Muscle of leg (tissue), 11 donors: ENCODE results near the gene MYRIP. TPM values are rescaled to one million over a fixed set of nuclear protein-coding genes. Genes with fewer than 3 reads are reported as not detected.

Experiments
- DNase-seq: peaks from one replicate; pipeline ENCODE4 v3.0.0; 2013
- H3K27ac ChIP-seq: one replicate; pipeline ENCODE4 v1.5.1; 2013; ENCODE audit warnings: mild to moderate bottlenecking, low read length, control low read depth
- H3K27me3 ChIP-seq: one replicate; pipeline ENCODE4 v1.6.1; 2013; ENCODE audit warnings: low read length; ENCODE audit not compliant: control insufficient read depth, insufficient read depth
- H3K36me3 ChIP-seq: one replicate; pipeline ENCODE4 v1.6.1; 2013; ENCODE audit warnings: low read length; ENCODE audit not compliant: control insufficient read depth, insufficient read depth
- H3K4me1 ChIP-seq: one replicate; pipeline ENCODE4 v1.6.1; 2013; ENCODE audit warnings: low read length; ENCODE audit not compliant: control insufficient read depth, insufficient read depth
- H3K4me3 ChIP-seq: one replicate; pipeline ENCODE4 v1.5.1; 2013; ENCODE audit warnings: low read length, control low read depth
- H3K9me3 ChIP-seq: replicated peaks from 2 replicates; pipeline ENCODE4 v1.6.1; 2013; ENCODE audit warnings: low read depth, low read length; ENCODE audit not compliant: control insufficient read depth
- WGBS: methylation state at CpG from one replicate; pipeline ENCODE4 v1.1.5; 2013; ENCODE audit warnings: missing lambda C conversion rate; ENCODE audit not compliant: insufficient coverage; 5-methylcytosine and 5-hydroxymethylcytosine counted together
- polyA plus RNA-seq, 8 donors: library from polyadenylated mRNA; unstranded; fragments of 120-200 nt; gene quantifications; one replicate each; pipeline versions ENCODE4 v1.2.1 to v1.2.3, GENCODE V29; 2013; ENCODE audit warnings: inconsistent platforms in 1 of 8, low replicate concordance in 1 of 8; ENCODE audit not compliant: insufficient read length in 8 of 8, insufficient read depth in 1 of 8
- total RNA-seq: library from RNA; stranded (reverse); fragments of 120-200 nt; gene quantifications from one replicate; pipeline ENCODE4 v1.2.4, GENCODE V29; 2013

MYRIP gene
- total and polyA plus RNA-seq, 9 donors, result 0.43 to 1.3 (median 0.75) TPM

DNA sequence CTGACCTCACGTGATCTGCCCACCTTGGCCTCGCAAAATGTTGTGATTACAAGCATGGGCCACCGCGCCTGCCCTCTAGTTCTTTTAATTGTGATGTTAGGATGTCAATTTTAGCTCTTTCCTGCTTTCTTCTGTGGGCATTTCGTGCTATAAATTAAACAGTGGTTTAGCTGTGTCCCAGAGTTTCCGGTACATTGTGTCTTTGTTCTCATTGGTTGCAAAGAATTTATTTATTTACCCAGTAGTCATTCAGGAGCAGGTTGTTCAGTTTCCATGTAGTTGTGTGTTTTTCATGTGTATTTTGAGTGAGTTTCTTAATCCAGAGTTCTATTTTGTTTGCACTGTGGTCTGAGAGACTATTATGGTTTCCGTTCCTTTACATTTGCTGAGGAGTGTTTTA, 30.1 kb downstream of the MYRIP start:
- Histone ChIP-seq H3K4me3 (no peak overlapping the region), H3K27me3 (no peaks in the 10 kb centered on the region), H3K9me3 (no peaks in the 10 kb centered on the region), H3K27ac (no peak overlapping the region), H3K36me3 (no peaks in the 10 kb centered on the region), H3K4me1 (no peaks in the 10 kb centered on the region)
- WGBS, result 86% methylated on average over 4 of the region's 7 CpGs
- no peak for DNase-seq

DNA sequence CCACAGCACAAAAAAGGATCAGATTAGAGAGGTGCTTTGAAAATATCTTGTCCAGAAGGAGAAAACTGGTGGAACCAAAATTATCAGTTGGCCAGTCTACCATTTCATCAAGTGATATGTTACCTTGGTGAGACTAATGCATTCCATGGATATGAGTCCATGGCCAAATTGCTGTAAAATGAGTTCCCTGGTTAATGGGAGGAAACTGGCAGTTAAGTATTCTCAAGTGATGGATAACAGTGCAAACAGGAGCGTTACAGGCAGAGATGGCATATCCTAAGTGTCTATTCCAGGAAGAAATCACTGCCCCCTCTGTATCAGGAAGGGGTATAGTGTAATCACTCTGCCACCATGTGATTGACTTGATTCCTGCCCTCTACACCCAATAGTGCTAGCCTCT, 34.0 kb downstream of the MYRIP start:
- no peak overlapping the region for H3K4me3 ChIP-seq
- H3K27me3 ChIP-seq, result no peaks in the 10 kb centered on the region
- no peak for DNase-seq
- H3K27ac ChIP-seq, result no peak overlapping the region
- no peaks in the 10 kb centered on the region for H3K4me1 ChIP-seq
- 60% methylated on average over 1 of the region's 1 CpG for WGBS
- no peaks in the 10 kb centered on the region for H3K36me3 ChIP-seq
- H3K9me3 ChIP-seq, result no peaks in the 10 kb centered on the region

DNA sequence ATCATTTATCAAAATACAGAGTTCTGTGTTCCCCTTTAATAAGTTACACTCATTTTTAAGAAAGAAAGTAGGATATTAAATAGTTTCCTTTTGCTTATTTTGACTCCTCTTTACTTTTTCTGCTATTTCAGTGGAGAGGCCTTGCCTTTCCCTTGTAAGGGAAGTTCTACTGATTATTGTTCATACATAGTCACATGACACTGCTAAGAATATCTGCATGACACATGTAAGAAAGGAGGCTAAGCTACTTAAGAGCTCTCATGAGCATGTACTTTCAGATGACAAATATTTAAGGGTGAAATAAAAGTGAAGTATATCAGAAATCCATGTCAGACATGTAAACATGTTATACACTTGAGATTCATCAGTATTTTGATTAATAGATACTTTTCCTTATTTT, 39.0 kb downstream of the MYRIP start:
- no peaks in the 10 kb centered on the region for H3K9me3 ChIP-seq
- H3K27me3 ChIP-seq, result no peaks in the 10 kb centered on the region
- H3K4me3 ChIP-seq, result no peak overlapping the region
- H3K36me3 ChIP-seq, result no peaks in the 10 kb centered on the region
- DNase-seq, result no peak
- no peak overlapping the region for H3K27ac ChIP-seq
- H3K4me1 ChIP-seq, result no peaks in the 10 kb centered on the region

DNA sequence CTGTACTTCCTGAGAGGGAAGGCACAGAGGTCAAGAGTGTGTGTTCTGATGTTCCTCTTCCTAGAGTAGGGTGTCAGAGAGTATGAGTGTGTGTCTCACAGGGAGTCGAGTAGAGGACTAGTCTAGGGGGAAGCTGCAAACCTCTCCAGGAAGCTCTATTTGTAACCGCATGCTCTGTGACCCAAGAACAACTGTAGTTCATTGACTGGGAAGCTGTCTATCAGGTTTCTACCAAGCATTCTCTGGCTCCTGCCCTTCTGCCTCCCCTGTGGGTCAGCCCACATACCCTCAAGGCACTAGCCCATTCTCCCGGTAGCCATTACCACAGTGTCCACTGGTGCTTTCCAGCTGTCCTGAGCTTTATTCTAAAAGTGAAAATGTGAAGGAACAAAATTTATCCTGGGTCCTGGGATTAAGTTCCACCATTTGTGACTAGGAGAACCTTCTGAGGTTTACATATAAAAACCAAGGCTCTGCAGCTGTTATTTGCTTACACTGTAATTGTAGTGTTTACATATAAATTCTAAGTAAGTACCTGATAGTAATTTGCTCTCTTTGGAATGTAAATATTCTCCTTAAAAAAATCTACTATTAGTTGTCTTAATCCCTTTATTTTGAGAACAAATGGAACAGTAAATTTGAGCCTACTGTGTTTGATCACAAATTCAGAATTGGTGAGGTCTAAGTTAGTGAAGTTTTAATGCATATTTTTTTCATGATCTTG, 40.7 kb downstream of the MYRIP start:
- no peaks in the 10 kb centered on the region for H3K4me1 ChIP-seq
- no peaks in the 10 kb centered on the region for H3K9me3 ChIP-seq
- DNase-seq, result no peak
- no peaks in the 10 kb centered on the region for H3K36me3 ChIP-seq
- no peak overlapping the region for H3K4me3 ChIP-seq
- H3K27ac ChIP-seq, result no peak overlapping the region
- 66% methylated on average over 2 of the region's 3 CpGs for WGBS
- no peaks in the 10 kb centered on the region for H3K27me3 ChIP-seq

DNA sequence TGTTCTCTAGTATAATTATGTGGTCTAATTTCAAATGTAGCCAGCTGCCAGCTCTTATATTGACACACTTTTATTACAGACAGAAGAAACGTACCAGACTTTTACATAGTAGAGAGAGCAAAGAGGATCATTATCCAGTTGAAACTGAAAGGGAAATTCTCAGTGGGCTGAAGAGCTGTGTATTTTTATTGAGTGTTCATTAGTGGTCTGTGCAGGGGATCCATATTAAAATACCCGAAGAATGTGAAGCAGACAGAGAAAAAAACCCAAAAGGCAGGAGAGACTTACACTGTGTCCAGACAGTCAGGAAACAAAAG, 41.3 kb downstream of the MYRIP start:
- Histone ChIP-seq H3K4me1 (no peaks in the 10 kb centered on the region), H3K4me3 (no peak overlapping the region), H3K36me3 (no peaks in the 10 kb centered on the region), H3K27me3 (no peaks in the 10 kb centered on the region), H3K9me3 (peaks cover 2% of the 10 kb centered on the region), H3K27ac (no peak overlapping the region)
- no peak for DNase-seq
- 14% methylated on average over 1 of the region's 2 CpGs for WGBS

DNA sequence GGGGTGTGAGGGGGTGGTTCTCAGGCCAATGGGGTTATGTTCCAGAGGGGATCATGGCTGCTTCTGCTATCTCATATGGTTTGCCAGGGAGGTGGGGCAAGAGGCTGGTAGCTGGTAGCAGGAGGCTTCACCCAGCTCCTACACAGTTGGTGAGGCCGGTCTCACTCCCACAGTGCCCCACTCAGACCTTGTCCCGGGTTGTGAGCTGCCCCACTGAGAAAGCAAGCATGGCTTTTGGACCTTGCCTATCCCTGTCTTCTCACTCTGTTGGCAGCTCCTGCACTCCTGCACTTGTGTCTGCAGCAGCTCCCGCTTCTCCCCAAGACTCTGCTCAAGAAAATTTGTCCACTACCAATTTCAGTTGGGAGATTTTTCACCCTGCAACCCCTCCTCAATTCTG, 46.1 kb downstream of the MYRIP start:
- WGBS, result 86% methylated on average over 3 of the region's 3 CpGs
- H3K4me1 ChIP-seq, result no peaks in the 10 kb centered on the region
- H3K27me3 ChIP-seq, result no peaks in the 10 kb centered on the region
- H3K36me3 ChIP-seq, result no peaks in the 10 kb centered on the region
- DNase-seq, result no peak
- no peak overlapping the region for H3K27ac ChIP-seq
- H3K4me3 ChIP-seq, result no peak overlapping the region
- H3K9me3 ChIP-seq, result peaks cover 15% of the 10 kb centered on the region

DNA sequence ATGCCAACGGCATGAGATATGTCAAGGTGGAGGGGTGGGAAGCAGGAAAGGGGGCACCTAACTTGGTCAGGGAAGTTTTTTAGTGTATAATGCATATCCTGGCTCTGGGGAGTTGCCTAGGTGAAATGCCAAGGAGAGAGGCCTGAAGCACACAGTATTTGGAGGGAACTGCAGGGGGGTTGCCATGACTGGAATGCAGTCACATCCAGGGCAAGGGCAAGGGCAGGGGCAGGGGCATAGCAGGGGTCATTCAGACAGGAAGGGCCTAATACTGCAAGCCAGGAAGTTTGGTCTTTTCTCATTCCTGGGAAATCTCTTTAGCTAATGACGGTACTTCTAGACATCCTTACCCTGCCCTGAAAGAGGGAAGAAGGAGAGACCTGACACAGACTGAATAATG, 60.5 kb downstream of the MYRIP start:
- H3K27me3 ChIP-seq, result no peaks in the 10 kb centered on the region
- no peaks in the 10 kb centered on the region for H3K4me1 ChIP-seq
- 90% methylated on average over 1 of the region's 2 CpGs for WGBS
- H3K27ac ChIP-seq, result no peak overlapping the region
- no peak for DNase-seq
- H3K36me3 ChIP-seq, result no peaks in the 10 kb centered on the region
- H3K4me3 ChIP-seq, result no peak overlapping the region
- H3K9me3 ChIP-seq, result no peaks in the 10 kb centered on the region

DNA sequence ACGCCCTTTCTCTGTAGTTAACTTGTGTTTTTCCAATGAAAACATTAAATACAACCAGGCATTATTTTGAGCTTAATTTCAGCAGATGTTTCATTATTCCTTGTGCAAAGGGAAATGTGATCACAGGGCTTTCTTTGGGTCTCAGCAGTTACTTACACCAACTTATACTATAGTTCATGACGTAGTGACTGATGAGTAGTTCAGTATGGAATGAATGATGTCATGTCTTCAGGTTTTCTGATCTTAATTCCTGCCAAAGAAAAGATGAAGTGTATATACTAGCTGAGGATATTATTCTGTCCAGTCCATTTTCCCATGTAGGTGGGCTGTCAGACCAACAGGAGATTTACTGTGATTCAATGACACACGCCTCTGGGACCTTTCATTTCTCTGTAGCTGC, 61.3 kb downstream of the MYRIP start:
- H3K36me3 ChIP-seq, result no peaks in the 10 kb centered on the region
- H3K4me3 ChIP-seq, result no peak overlapping the region
- no peaks in the 10 kb centered on the region for H3K4me1 ChIP-seq
- WGBS, result no CpG with 5 or more reads among the region's 3 CpGs
- no peak overlapping the region for H3K27ac ChIP-seq
- no peak for DNase-seq
- no peaks in the 10 kb centered on the region for H3K27me3 ChIP-seq
- no peaks in the 10 kb centered on the region for H3K9me3 ChIP-seq

DNA sequence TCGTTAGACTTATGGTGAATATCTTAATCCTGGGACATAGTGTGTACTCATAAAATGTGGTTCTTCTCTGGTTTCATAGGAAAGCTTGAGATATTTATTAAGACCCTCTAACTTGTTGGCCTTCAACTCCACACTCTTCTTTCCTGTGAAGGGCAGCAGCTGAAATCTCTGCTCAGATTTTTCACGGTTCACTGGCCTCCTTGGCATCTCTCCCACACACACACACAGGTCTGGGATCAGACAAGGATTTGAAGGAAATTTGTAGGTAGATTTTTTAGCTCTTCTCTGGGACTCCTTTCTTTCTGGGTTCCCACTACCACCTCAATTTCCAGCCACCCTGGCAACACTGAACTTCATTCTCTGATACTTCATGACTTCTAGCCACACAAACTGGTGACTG, 70.2 kb downstream of the MYRIP start:
- Histone ChIP-seq H3K4me3 (no peak overlapping the region), H3K27ac (no peak overlapping the region), H3K27me3 (no peaks in the 10 kb centered on the region), H3K36me3 (no peaks in the 10 kb centered on the region), H3K4me1 (no peaks in the 10 kb centered on the region), H3K9me3 (peaks cover 7% of the 10 kb centered on the region)
- WGBS, result no CpG with 5 or more reads among the region's 2 CpGs
- no peak for DNase-seq

DNA sequence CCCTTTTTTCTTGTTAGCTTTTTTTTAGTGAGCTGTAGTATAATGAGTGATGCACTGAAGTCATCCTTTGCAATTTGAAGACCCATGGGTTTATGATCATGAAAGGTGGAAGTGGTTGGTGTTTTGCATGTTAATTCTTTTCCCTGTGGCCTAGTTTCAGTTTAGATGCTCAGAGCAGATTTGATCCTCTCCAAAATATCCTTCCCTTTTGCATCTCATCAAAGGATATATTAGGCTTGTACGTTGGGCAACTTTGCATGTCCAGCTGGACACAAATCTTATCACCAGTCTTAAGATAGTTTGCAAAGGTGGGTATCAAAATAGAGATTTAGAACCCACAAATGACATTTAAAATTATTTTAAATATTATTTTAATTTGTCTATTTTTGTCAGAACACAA, 72.7 kb downstream of the MYRIP start:
- H3K36me3 ChIP-seq, result no peaks in the 10 kb centered on the region
- no peaks in the 10 kb centered on the region for H3K27me3 ChIP-seq
- no peak overlapping the region for H3K27ac ChIP-seq
- no peaks in the 10 kb centered on the region for H3K4me1 ChIP-seq
- H3K9me3 ChIP-seq, result peaks cover 7% of the 10 kb centered on the region
- whole genome bisulfite sequencing, result no CpG with 5 or more reads among the region's 1 CpG
- no peak for DNase-seq
- no peak overlapping the region for H3K4me3 ChIP-seq

DNA sequence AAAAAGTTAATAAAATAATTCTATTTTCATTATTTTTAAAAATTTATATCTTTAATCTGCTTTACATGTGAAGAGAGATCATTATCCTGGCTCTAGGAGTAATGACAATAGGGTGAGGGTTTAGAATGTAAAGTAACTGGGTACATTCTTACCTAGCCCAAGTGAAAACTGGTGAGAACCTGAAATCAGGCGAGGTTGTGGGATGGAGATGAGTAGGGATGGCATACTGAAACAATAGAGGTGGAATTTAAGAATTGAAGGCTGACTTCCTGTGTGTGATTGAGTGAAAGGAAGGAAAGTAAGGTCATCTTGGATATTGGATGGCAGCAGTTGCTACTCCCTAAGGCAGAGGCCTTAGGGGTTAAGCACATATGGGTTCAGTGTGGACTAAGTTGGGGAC, 82.7 kb downstream of the MYRIP start:
- no peak for DNase-seq
- H3K9me3 ChIP-seq, result no peaks in the 10 kb centered on the region
- no peak overlapping the region for H3K27ac ChIP-seq
- 86% methylated on average over 1 of the region's 1 CpG for WGBS
- no peaks in the 10 kb centered on the region for H3K27me3 ChIP-seq
- H3K4me1 ChIP-seq, result no peaks in the 10 kb centered on the region
- H3K36me3 ChIP-seq, result no peaks in the 10 kb centered on the region
- H3K4me3 ChIP-seq, result no peak overlapping the region
